ENCODE results near the gene CCR3. TPM values are rescaled to one million over a fixed set of nuclear protein-coding genes. Genes with fewer than 3 reads are reported as not detected.

Gene CCR3
- total and polyA plus RNA-seq, 9 of the 15 experiments (the other 6 are each of a cell fraction or from before 2014, with no cell fraction given), result not detected

DNA sequence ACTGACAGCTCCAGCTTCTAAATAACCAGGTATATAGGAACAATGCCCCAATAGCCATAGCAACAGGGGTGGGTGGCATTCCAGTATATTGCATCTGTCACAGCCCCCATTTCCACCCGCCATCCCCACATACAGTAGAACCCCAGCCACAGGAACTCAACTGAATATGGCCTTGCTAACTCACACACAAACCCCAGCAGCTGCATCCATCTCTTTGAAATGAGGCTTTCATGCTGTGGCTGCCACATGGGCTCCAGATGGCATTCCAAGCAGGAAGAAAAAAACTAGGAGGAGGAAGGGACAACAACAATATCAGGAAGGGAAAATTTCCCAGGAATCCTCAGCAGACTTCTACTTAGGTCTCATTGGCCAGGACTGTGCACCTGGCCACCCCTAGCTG lies 54.6 kb downstream of the CCR3 start (continued):
- TF ChIP-seq, protein P1, sequence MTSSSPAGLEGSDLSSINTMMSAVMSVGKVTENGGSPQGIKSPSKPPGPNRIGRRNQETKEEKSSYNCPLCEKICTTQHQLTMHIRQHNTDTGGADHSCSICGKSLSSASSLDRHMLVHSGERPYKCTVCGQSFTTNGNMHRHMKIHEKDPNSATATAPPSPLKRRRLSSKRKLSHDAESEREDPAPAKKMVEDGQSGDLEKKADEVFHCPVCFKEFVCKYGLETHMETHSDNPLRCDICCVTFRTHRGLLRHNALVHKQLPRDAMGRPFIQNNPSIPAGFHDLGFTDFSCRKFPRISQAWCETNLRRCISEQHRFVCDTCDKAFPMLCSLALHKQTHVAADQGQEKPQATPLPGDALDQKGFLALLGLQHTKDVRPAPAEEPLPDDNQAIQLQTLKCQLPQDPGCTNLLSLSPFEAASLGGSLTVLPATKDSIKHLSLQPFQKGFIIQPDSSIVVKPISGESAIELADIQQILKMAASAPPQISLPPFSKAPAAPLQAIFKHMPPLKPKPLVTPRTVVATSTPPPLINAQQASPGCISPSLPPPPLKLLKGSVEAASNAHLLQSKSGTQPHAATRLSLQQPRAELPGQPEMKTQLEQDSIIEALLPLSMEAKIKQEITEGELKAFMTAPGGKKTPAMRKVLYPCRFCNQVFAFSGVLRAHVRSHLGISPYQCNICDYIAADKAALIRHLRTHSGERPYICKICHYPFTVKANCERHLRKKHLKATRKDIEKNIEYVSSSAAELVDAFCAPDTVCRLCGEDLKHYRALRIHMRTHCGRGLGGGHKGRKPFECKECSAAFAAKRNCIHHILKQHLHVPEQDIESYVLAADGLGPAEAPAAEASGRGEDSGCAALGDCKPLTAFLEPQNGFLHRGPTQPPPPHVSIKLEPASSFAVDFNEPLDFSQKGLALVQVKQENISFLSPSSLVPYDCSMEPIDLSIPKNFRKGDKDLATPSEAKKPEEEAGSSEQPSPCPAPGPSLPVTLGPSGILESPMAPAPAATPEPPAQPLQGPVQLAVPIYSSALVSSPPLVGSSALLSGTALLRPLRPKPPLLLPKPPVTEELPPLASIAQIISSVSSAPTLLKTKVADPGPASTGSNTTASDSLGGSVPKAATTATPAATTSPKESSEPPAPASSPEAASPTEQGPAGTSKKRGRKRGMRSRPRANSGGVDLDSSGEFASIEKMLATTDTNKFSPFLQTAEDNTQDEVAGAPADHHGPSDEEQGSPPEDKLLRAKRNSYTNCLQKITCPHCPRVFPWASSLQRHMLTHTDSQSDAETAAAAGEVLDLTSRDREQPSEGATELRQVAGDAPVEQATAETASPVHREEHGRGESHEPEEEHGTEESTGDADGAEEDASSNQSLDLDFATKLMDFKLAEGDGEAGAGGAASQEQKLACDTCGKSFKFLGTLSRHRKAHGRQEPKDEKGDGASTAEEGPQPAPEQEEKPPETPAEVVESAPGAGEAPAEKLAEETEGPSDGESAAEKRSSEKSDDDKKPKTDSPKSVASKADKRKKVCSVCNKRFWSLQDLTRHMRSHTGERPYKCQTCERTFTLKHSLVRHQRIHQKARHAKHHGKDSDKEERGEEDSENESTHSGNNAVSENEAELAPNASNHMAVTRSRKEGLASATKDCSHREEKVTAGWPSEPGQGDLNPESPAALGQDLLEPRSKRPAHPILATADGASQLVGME (CRISPR knock-in tag; IDR thresholded peaks at IDR 0.05), result no peak
- no peak for TF ChIP-seq XRCC3 (IDR thresholded peaks at IDR 0.05)
- TF ChIP-seq TRIM24 (IDR thresholded peaks at IDR 0.05), result no peak

DNA sequence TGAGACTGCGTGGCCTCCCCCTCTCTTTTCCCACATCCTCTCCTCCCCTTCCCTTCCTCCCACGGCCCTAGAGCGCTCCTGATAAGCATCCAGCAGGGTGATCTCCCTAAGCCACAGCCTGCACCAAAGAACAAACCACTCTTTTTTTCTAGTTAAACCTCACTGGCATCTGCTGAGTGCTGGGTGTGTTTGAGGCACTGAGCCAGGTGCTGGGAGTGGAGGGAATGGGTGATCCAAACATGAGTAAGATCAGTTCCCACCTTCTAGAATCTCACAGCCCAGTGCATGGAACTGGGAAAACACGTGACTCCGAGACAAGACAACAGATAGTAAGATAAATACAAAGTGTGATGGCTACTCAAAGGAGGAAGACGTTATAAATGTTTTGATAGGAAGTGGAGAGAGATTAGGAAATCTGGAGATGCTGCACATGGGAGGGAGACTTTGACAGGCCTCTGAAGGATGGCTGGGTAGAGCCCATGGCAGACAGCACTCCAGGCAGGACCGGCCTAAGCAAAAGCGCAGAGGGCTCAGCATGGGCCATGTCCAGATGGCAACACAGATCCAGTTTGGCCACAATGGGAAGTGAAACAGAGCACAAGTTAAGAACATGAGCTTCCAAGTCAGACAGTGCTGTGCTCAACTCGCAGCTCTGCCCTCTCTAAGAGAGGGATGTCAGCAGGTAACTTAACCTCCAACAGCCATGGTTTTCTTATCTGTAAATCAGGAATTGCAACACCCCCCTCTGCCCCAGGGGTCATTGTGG lies 55.6 kb downstream of the CCR3 start:
- no peak for ATAC-seq
- no TSS peak for BruUV-seq (replicated peaks)
- POLR2A ChIA-PET, result interaction anchor here (0.6 to 1.2 kb wide), 2 partner anchors 25 to 141 kb away, joined by 3 read pairs; no protein-coding TSS in a partner anchor
- TF ChIP-seq DACH1 (IDR thresholded peaks at IDR 0.05; ENCODE audit: partially characterized antibody) (no peak), FUS (optimal IDR thresholded peaks at IDR 0.05; ENCODE audit: low read depth, low read length) (no peak), PYGO2 (tag; IDR thresholded peaks at IDR 0.05) (no peak), SIRT6 (IDR thresholded peaks at IDR 0.05; ENCODE audit: low read depth, low read length) (no peak), ZNF75A (CRISPR knock-in tag; IDR thresholded peaks at IDR 0.05) (peak; percentile 96)
- TF ChIP-seq, protein P2, sequence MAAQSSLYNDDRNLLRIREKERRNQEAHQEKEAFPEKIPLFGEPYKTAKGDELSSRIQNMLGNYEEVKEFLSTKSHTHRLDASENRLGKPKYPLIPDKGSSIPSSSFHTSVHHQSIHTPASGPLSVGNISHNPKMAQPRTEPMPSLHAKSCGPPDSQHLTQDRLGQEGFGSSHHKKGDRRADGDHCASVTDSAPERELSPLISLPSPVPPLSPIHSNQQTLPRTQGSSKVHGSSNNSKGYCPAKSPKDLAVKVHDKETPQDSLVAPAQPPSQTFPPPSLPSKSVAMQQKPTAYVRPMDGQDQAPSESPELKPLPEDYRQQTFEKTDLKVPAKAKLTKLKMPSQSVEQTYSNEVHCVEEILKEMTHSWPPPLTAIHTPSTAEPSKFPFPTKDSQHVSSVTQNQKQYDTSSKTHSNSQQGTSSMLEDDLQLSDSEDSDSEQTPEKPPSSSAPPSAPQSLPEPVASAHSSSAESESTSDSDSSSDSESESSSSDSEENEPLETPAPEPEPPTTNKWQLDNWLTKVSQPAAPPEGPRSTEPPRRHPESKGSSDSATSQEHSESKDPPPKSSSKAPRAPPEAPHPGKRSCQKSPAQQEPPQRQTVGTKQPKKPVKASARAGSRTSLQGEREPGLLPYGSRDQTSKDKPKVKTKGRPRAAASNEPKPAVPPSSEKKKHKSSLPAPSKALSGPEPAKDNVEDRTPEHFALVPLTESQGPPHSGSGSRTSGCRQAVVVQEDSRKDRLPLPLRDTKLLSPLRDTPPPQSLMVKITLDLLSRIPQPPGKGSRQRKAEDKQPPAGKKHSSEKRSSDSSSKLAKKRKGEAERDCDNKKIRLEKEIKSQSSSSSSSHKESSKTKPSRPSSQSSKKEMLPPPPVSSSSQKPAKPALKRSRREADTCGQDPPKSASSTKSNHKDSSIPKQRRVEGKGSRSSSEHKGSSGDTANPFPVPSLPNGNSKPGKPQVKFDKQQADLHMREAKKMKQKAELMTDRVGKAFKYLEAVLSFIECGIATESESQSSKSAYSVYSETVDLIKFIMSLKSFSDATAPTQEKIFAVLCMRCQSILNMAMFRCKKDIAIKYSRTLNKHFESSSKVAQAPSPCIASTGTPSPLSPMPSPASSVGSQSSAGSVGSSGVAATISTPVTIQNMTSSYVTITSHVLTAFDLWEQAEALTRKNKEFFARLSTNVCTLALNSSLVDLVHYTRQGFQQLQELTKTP (IDR thresholded peaks at IDR 0.05; ENCODE audit: low read depth in 1 of 2, partially characterized antibody in 2 of 2), result no peak

More for the DNA sequence above, 55.6 kb downstream of the CCR3 start:
- Histone ChIP-seq H3K4me1 (replicated peaks in 1 of 2; ENCODE audit: control insufficient read depth in 2 of 2, insufficient read depth in 2 of 2, low read length in 2 of 2) (no peaks in the 10 kb centered on the region; a peak in 1 of 5 replicates), H3K9ac (ENCODE audit: insufficient read depth in 1 of 2, low read depth in 2 of 2, low read length in 2 of 2) (no peak overlapping the region), H3K36me3 (ENCODE audit: control insufficient read depth, insufficient read depth, low read length) (no peaks in the 10 kb centered on the region), H2AFZ (ENCODE audit: low read depth, low read length) (no peak overlapping the region), H3K9me1 (ENCODE audit: control insufficient read depth, insufficient read depth, low read length) (no peaks in the 10 kb centered on the region), H3K27me3 (ENCODE audit: control insufficient read depth in 2 of 2, insufficient read depth in 2 of 2, low read length in 2 of 2) (peaks cover 14 to 20% of the 10 kb centered on the region in 2 experiments; a peak in 4 of 5 replicates), H3K4me3 (no peak overlapping the region), H4K20me1 (replicated peaks; ENCODE audit: control insufficient read depth, insufficient read depth, low read length) (no peaks in the 10 kb centered on the region), H3K79me2 (ENCODE audit: control insufficient read depth, insufficient read depth, low read length) (no peaks in the 10 kb centered on the region), H3K9me3 (replicated peaks; ENCODE audit: control insufficient read depth, insufficient read depth, low read depth, low read length) (no peaks in the 10 kb centered on the region), H3K4me2 (ENCODE audit: insufficient read depth, low read length) (no peak overlapping the region), H3K27ac (ENCODE audit: extremely low read depth, low read depth, low read length) (no peak overlapping the region)
- in situ Hi-C loops (cut with MboI) (no loop called here), intact Hi-C loops (cut with micrococcal nuclease) (no loop called here)
- whole genome bisulfite sequencing (ENCODE audit: insufficient coverage, low coverage, missing lambda C conversion rate), result 0% methylated on average over 9 of the region's 9 CpGs
- DNase-seq (ENCODE audit: extremely low read depth in 1 of 4, low spot score in 3 of 4) (no peak), FAIRE-seq (no peak)
- CTCF ChIA-PET (ENCODE audit: low intra/inter-chr PET ratio), result no interaction called here

Measured in K562 (cell line).